ENCODE measurements around the gene GALM. TPM values are rescaled to one million over a fixed set of nuclear protein-coding genes. Genes with fewer than 3 reads are reported as not detected.
"Not testable (repeated sequence)": the region's sequence is repeated elsewhere in the genome, so short reads cannot be mapped to it uniquely, and the experiment has no call there.

GALM gene
- total and polyA plus RNA-seq, 2 donors from 2014 or later = 17.9 to 79.9 TPM

GRCh38 chr2:38634684-38635083, 31.2 kb upstream of the GALM start:
- FAIRE-seq = no peak
- peak in 1 of 5 donors; percentile 9 for DNase-seq
- intact Hi-C loops (cut with DNase I) = no loop called here
- Histone ChIP-seq H3K9ac (ENCODE audit: low read length in 3 of 3) (no peak overlapping the region), H3K27ac (ENCODE audit: low read depth in 2 of 2, low read length in 2 of 2) (no peak overlapping the region), H3K4me3 (ENCODE audit: low read length in 3 of 3) (no peak overlapping the region), H3K36me3 (ENCODE audit: control insufficient read depth in 2 of 3, insufficient read depth in 3 of 3, low read length in 3 of 3) (no peaks in the 10 kb centered on the region), H3K9me3 (ENCODE audit: control insufficient read depth in 2 of 3, insufficient read depth in 1 of 3, low read length in 3 of 3) (peaks cover 0 to 2% (median 0%) of the 10 kb centered on the region in 3 donors), H3K27me3 (ENCODE audit: control insufficient read depth, insufficient read depth, low read length) (no peaks in the 10 kb centered on the region), H3K4me1 (ENCODE audit: control insufficient read depth in 2 of 3, insufficient read depth in 2 of 3, low read depth in 1 of 3, low read length in 3 of 3) (no peaks in the 10 kb centered on the region)
- TF ChIP-seq, protein P1, sequence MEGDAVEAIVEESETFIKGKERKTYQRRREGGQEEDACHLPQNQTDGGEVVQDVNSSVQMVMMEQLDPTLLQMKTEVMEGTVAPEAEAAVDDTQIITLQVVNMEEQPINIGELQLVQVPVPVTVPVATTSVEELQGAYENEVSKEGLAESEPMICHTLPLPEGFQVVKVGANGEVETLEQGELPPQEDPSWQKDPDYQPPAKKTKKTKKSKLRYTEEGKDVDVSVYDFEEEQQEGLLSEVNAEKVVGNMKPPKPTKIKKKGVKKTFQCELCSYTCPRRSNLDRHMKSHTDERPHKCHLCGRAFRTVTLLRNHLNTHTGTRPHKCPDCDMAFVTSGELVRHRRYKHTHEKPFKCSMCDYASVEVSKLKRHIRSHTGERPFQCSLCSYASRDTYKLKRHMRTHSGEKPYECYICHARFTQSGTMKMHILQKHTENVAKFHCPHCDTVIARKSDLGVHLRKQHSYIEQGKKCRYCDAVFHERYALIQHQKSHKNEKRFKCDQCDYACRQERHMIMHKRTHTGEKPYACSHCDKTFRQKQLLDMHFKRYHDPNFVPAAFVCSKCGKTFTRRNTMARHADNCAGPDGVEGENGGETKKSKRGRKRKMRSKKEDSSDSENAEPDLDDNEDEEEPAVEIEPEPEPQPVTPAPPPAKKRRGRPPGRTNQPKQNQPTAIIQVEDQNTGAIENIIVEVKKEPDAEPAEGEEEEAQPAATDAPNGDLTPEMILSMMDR (IDR thresholded peaks at IDR 0.05; ENCODE audit: borderline replicate concordance, extremely low read depth, insufficient read depth) = no peak

DNA sequence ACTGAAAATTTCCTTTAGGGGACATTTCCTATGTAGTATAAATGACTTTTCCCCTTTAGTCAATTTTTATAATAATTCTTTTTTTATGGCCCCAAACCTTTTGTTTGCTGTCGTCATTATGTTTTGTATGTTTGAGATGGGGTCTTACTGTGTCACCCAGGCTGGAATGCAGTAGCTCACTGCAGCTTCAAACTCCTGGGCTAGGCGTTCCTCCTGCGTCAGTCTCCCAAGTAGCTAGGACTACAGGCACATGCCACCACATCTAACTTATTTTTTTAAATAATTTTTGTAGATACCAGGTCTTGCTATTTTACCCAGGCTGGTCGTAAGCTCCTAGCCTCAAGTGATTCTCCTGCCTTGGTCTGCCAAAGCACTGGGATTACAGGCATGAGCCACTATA, 30.8 kb upstream of the GALM start:
- no peak overlapping the region for H3K4me3 ChIP-seq (ENCODE audit: low read length in 3 of 3)
- TF ChIP-seq, protein P1 (IDR thresholded peaks at IDR 0.05; ENCODE audit: borderline replicate concordance, extremely low read depth, insufficient read depth) = no peak
- H3K9ac ChIP-seq (ENCODE audit: low read length in 3 of 3) = no peak overlapping the region
- no peak for FAIRE-seq
- intact Hi-C loops (cut with DNase I) = no loop called here
- no peaks in the 10 kb centered on the region for H3K9me3 ChIP-seq (ENCODE audit: control insufficient read depth in 2 of 3, insufficient read depth in 1 of 3, low read length in 3 of 3)
- no peaks in the 10 kb centered on the region for H3K4me1 ChIP-seq (ENCODE audit: control insufficient read depth in 2 of 3, insufficient read depth in 2 of 3, low read depth in 1 of 3, low read length in 3 of 3)
- H3K27ac ChIP-seq (ENCODE audit: low read depth in 2 of 2, low read length in 2 of 2) = no peak overlapping the region
- H3K36me3 ChIP-seq (ENCODE audit: control insufficient read depth in 2 of 3, insufficient read depth in 3 of 3, low read length in 3 of 3) = no peaks in the 10 kb centered on the region
- DNase-seq = no peak
- H3K27me3 ChIP-seq (ENCODE audit: control insufficient read depth, insufficient read depth, low read length) = no peaks in the 10 kb centered on the region

GRCh38 chr2:38636069-38636468, 29.8 kb upstream of the GALM start:
- H3K9me3 ChIP-seq (ENCODE audit: control insufficient read depth in 2 of 3, insufficient read depth in 1 of 3, low read length in 3 of 3) = no peaks in the 10 kb centered on the region
- intact Hi-C loops (cut with DNase I) = no loop called here
- TF ChIP-seq, protein P1 (IDR thresholded peaks at IDR 0.05; ENCODE audit: borderline replicate concordance, extremely low read depth, insufficient read depth) = no peak
- FAIRE-seq = no peak
- H3K4me3 ChIP-seq (ENCODE audit: low read length in 3 of 3) = no peak overlapping the region
- H3K27ac ChIP-seq (ENCODE audit: low read depth in 2 of 2, low read length in 2 of 2) = no peak overlapping the region
- no peaks in the 10 kb centered on the region for H3K36me3 ChIP-seq (ENCODE audit: control insufficient read depth in 2 of 3, insufficient read depth in 3 of 3, low read length in 3 of 3)
- H3K4me1 ChIP-seq (ENCODE audit: control insufficient read depth in 2 of 3, insufficient read depth in 2 of 3, low read depth in 1 of 3, low read length in 3 of 3) = no peaks in the 10 kb centered on the region
- no peak for DNase-seq
- no peak overlapping the region for H3K9ac ChIP-seq (ENCODE audit: low read length in 3 of 3)
- no peaks in the 10 kb centered on the region for H3K27me3 ChIP-seq (ENCODE audit: control insufficient read depth, insufficient read depth, low read length)

GRCh38 chr2:38642373-38643017, 23.4 kb upstream of the GALM start:
- H3K4me1 ChIP-seq (ENCODE audit: control insufficient read depth in 2 of 3, insufficient read depth in 2 of 3, low read depth in 1 of 3, low read length in 3 of 3); H3K4me3 ChIP-seq (ENCODE audit: low read length in 3 of 3); H3K9me3 ChIP-seq (ENCODE audit: control insufficient read depth in 2 of 3, insufficient read depth in 1 of 3, low read length in 3 of 3); intact Hi-C loops (cut with DNase I); FAIRE-seq; H3K9ac ChIP-seq (ENCODE audit: low read length in 3 of 3); DNase-seq; H3K27me3 ChIP-seq (ENCODE audit: control insufficient read depth, insufficient read depth, low read length); H3K27ac ChIP-seq (ENCODE audit: low read depth in 2 of 2, low read length in 2 of 2); H3K36me3 ChIP-seq (ENCODE audit: control insufficient read depth in 2 of 3, insufficient read depth in 3 of 3, low read length in 3 of 3): not testable (repeated sequence)
